ENCODE data around the gene KRTAP5-1.

KRTAP5-1 gene

DNA sequence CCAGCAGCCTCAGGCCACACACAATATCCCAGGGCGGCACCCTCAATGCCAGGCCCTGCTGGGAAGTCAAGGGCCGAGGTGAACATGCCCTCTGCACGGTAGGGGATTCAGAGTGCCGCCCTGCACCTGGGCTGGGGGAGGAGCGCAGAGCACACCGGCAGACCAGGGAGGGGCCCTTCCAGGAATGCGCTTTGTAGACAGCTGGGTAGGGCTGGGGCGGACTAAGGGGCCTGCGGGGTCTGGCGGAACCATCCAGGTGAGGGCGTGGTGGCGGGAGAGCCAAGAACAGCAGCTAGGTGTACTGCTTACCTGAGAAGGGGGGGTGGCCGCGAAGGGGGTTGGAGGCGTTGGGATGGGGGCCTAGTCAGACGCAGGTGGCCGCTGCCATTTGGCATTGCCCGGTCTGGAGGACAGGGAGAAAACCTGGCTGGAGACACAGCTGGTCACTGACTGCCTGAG, 39.0 kb downstream of the KRTAP5-1 start:
- Histone ChIP-seq H3K4me3 (replicated peaks; ENCODE audit: low read depth, low read length) (no peak overlapping the region), H3K36me3 (ENCODE audit: control insufficient read depth, insufficient read depth, low read length) (no peaks in the 10 kb centered on the region), H3K27me3 (replicated peaks; ENCODE audit: control insufficient read depth, insufficient read depth, low read length) (no peaks in the 10 kb centered on the region; the same call in 1 of the 2 replicates)
- no peak for DNase-seq (ENCODE audit: extremely low read depth, insufficient read length)
- TF ChIP-seq CTCF (IDR thresholded peaks at IDR 0.05; ENCODE audit: insufficient read depth, low read length, poor library complexity, severe bottlenecking): no peak

DNA sequence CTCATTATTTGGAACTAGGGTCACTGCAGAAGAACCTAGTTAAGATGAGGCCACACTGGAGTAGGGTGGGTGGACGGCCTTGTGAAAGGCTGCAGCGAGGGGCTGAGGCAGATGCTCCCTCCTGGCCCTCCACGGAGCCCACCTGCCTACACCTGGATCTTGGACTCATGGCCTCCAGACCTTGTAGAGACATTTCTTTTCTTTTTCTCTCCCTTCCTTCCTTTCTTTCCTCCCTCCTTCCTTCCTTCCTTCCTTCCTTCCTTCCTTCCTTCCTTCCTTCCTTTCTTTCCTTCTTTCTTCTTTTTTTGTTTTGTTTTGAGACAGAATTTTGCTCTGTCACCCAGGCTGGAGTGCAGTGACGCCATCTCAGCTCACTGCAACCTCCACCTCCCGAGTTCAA, 39.7 kb downstream of the KRTAP5-1 start:
- TF ChIP-seq CTCF (IDR thresholded peaks at IDR 0.05; ENCODE audit: insufficient read depth, low read length, poor library complexity, severe bottlenecking): no peak
- no peaks in the 10 kb centered on the region; the same call in 1 of the 2 replicates for H3K27me3 ChIP-seq (replicated peaks; ENCODE audit: control insufficient read depth, insufficient read depth, low read length)
- H3K36me3 ChIP-seq (ENCODE audit: control insufficient read depth, insufficient read depth, low read length): no peaks in the 10 kb centered on the region
- H3K4me3 ChIP-seq (replicated peaks; ENCODE audit: low read depth, low read length): no peak overlapping the region
- DNase-seq (ENCODE audit: extremely low read depth, insufficient read length): no peak

DNA sequence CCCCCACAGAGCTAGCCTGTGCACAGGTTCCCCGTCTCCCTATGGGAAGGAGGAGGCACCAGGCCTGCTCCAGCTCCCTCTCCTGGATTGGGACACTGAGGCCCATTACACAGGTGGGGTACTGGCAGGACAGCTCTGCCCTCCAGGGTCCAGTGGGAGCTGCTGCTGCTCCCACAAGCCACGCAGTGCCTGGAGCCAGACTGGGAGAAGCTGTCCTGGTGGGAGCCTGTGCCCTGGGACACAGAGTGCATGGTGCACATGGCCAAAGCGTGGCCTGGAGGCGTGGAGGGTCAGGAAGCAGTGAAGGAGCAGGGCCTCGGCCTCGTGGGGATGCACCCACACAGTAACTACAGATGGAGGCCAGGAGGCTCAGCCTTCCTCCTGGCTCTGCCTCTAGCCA, 40.5 kb downstream of the KRTAP5-1 start:
- no peak for TF ChIP-seq CTCF (IDR thresholded peaks at IDR 0.05; ENCODE audit: insufficient read depth, low read length, poor library complexity, severe bottlenecking)
- DNase-seq (ENCODE audit: extremely low read depth, insufficient read length): no peak
- Histone ChIP-seq H3K27me3 (replicated peaks; ENCODE audit: control insufficient read depth, insufficient read depth, low read length) (no peaks in the 10 kb centered on the region; the same call in 1 of the 2 replicates), H3K4me3 (replicated peaks; ENCODE audit: low read depth, low read length) (no peak overlapping the region), H3K36me3 (ENCODE audit: control insufficient read depth, insufficient read depth, low read length) (no peaks in the 10 kb centered on the region)

DNA sequence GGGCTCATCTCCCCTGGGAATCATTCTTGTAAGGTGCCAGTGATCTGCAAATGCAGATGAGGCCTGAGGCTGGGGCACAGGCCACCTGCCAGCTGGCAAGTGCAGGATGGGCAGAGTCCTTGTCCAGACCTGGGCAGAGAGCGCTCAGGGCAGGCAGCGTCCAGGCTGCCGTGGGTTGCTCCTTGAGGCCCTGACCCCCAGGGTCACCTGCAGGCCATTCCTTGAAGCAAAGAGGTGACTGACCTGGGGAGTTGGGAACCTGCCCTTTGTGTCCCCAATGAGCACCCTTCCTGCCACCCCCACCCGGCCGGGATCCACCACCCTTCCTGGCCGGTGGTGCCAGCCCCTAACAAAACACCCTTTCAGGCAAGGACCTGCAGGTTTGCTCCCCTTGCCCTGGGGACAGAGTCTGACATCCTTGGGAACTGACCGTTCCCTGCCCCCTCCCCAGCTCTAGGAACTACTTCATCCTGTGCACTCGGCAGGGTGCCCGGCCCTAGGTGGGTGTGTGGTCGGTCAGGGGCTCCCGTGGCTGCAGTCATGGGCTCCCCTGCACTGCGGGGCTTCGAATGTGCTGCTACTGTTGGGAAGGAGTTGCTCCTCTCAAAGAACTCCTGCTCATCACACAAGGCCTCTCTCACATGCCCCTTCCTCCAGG, 41.3 kb downstream of the KRTAP5-1 start:
- H3K36me3 ChIP-seq (ENCODE audit: control insufficient read depth, insufficient read depth, low read length): no peaks in the 10 kb centered on the region
- no peak overlapping the region for H3K4me3 ChIP-seq (replicated peaks; ENCODE audit: low read depth, low read length)
- no peaks in the 10 kb centered on the region; the same call in 1 of the 2 replicates for H3K27me3 ChIP-seq (replicated peaks; ENCODE audit: control insufficient read depth, insufficient read depth, low read length)
- no peak for TF ChIP-seq CTCF (IDR thresholded peaks at IDR 0.05; ENCODE audit: insufficient read depth, low read length, poor library complexity, severe bottlenecking)
- no peak for DNase-seq (ENCODE audit: extremely low read depth, insufficient read length)

DNA sequence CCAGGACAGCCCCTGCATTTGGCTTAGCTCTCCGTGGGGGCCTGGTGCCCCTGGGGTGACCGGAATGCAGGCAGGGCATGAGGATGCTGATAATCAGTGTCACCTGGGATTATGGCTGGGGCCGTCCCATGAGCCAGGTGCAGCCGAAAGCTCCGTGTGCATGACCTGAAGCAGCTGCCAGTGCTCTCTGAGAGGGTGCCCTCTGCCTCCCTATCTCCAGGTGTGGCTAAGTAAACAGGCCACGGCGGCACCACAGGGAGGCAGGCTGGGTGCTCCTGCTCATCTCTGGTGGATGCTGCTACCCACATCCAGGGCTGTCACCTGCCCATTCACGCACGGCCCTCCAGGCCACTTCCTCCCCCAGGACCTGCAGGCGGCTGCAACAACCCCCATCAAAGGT, 42.8 kb downstream of the KRTAP5-1 start:
- no peak for TF ChIP-seq CTCF (IDR thresholded peaks at IDR 0.05; ENCODE audit: insufficient read depth, low read length, poor library complexity, severe bottlenecking)
- no peaks in the 10 kb centered on the region for H3K36me3 ChIP-seq (ENCODE audit: control insufficient read depth, insufficient read depth, low read length)
- H3K4me3 ChIP-seq (replicated peaks; ENCODE audit: low read depth, low read length): no peak overlapping the region
- no peaks in the 10 kb centered on the region; the same call in 1 of the 2 replicates for H3K27me3 ChIP-seq (replicated peaks; ENCODE audit: control insufficient read depth, insufficient read depth, low read length)
- DNase-seq (ENCODE audit: extremely low read depth, insufficient read length): no peak

Measured in GM06990 (cell line).